CD14-positive monocyte (primary cell): ENCODE data around the gene RASIP1. TPM values are rescaled to one million over a fixed set of nuclear protein-coding genes. Genes with fewer than 3 reads are reported as not detected.
A peak's percentile ranks its signal among the peaks of the same experiment; 100 is the strongest.

ENCODE experiments used
- DNase-seq, 3 donors: peaks; one replicate each; pipeline ENCODE4 v3.0.0-alpha.2; 2011 to 2022
- H2AFZ ChIP-seq: 2 replicates; pipeline ENCODE4 v1.6.0; 2012; ENCODE audit warnings: mild to moderate bottlenecking, low read depth, low read length, inconsistent platforms; ENCODE audit not compliant: insufficient read depth, poor library complexity, severe bottlenecking
- H3K27ac ChIP-seq, 2 donors: 1 replicate in 1 of 2; 2 replicates in 1 of 2; pipeline ENCODE4 v1.5.1; 2012 to 2013; ENCODE audit warnings: low read length in 2 of 2, control low read depth in 1 of 2, inconsistent platforms in 1 of 2, low read depth in 1 of 2, mild to moderate bottlenecking in 1 of 2
- H3K27me3 ChIP-seq, 2 donors: one replicate each; pipeline versions ENCODE4 v1.6.0 to v1.6.1; 2011 to 2013; ENCODE audit warnings: low read length in 2 of 2; ENCODE audit not compliant: control insufficient read depth in 2 of 2, insufficient read depth in 2 of 2
- H3K36me3 ChIP-seq, 2 donors: replicated peaks in 1 of 2; 1 replicate in 1 of 2; 2 replicates in 1 of 2; pipeline versions ENCODE4 v1.5.1 to v1.6.1; 2012 to 2013; ENCODE audit warnings: low read length in 2 of 2, control low read depth in 1 of 2, inconsistent platforms in 1 of 2, mild to moderate bottlenecking in 1 of 2; ENCODE audit not compliant: insufficient read depth in 2 of 2, control insufficient read depth in 1 of 2
- H3K4me1 ChIP-seq, 2 donors: 1 replicate in 1 of 2; 2 replicates in 1 of 2; pipeline versions ENCODE4 v1.5.1 to v1.6.1; 2012 to 2013; ENCODE audit warnings: low read length in 2 of 2, control low read depth in 1 of 2, inconsistent platforms in 1 of 2, mild to moderate bottlenecking in 1 of 2, moderate library complexity in 1 of 2; ENCODE audit not compliant: insufficient read depth in 2 of 2, control insufficient read depth in 1 of 2
- H3K4me2 ChIP-seq: replicated peaks from 2 replicates; pipeline ENCODE3; 2012; ENCODE audit warnings: low read length, moderate library complexity, mild to moderate bottlenecking; ENCODE audit not compliant: poor library complexity, severe bottlenecking; ENCODE audit errors: extremely low read depth
- H3K4me3 ChIP-seq, 3 experiments: fragments of 200-600 bp in 1 of 3; sonication (generic) in 1 of 3; replicated peaks in 1 of 3; 1 replicate in 2 of 3; 2 replicates in 1 of 3; pipeline ENCODE4 v1.5.1; 2011 to 2013; ENCODE audit warnings: low read length in 3 of 3, mild to moderate bottlenecking in 3 of 3, control low read depth in 2 of 3, low read depth in 2 of 3, inconsistent platforms in 1 of 3, moderate library complexity in 1 of 3
- H3K79me2 ChIP-seq: 2 replicates; pipeline ENCODE4 v1.6.0; 2012; ENCODE audit warnings: mild to moderate bottlenecking, control low read depth, inconsistent platforms, low read length, moderate library complexity; ENCODE audit not compliant: insufficient read depth
- H3K9ac ChIP-seq: 2 replicates; pipeline ENCODE4 v1.6.0; 2017; ENCODE audit warnings: low read length, mild to moderate bottlenecking; ENCODE audit not compliant: insufficient read depth, poor library complexity, severe bottlenecking
- H3K9me3 ChIP-seq, 2 donors: replicated peaks in 1 of 2; 1 replicate in 1 of 2; 2 replicates in 1 of 2; pipeline versions ENCODE4 v1.5.1 to v1.6.1; 2012 to 2013; ENCODE audit warnings: low read length in 2 of 2, control low read depth in 1 of 2; ENCODE audit not compliant: control insufficient read depth in 1 of 2, insufficient read depth in 1 of 2
- H4K20me1 ChIP-seq: 2 replicates; pipeline ENCODE4 v1.6.0; 2012; ENCODE audit warnings: mild to moderate bottlenecking, low read length, control low read depth, moderate library complexity; ENCODE audit not compliant: insufficient read depth
- H3K27ac Mint-ChIP-seq, 7 donors: one replicate each; pipeline ENCODE4 v1.8.0; 2020; ENCODE audit warnings: mild to moderate bottlenecking in 7 of 7, mixed read lengths in 7 of 7, moderate library complexity in 6 of 7, inconsistent platforms in 2 of 7
- H3K27me3 Mint-ChIP-seq, 3 donors: one replicate each; pipeline ENCODE4 v1.8.0; 2021 to 2022; ENCODE audit warnings: low read depth in 3 of 3, mild to moderate bottlenecking in 3 of 3, mixed read lengths in 3 of 3, moderate library complexity in 3 of 3, inconsistent platforms in 1 of 3
- H3K36me3 Mint-ChIP-seq, 2 donors: one replicate each; pipeline ENCODE4 v1.8.0; 2020; ENCODE audit warnings: mixed read lengths in 2 of 2, inconsistent platforms in 1 of 2, mild to moderate bottlenecking in 1 of 2
- H3K4me1 Mint-ChIP-seq: one replicate; pipeline ENCODE4 v1.8.0; 2020; ENCODE audit warnings: mild to moderate bottlenecking, mixed read lengths
- H3K4me3 Mint-ChIP-seq, 2 donors: one replicate each; pipeline ENCODE4 v1.8.0; 2020; ENCODE audit warnings: mild to moderate bottlenecking in 2 of 2, mixed read lengths in 2 of 2, moderate library complexity in 1 of 2
- H3K9me3 Mint-ChIP-seq, 7 donors: one replicate each; pipeline ENCODE4 v1.8.0; 2020 to 2022; ENCODE audit warnings: mixed read lengths in 7 of 7, mild to moderate bottlenecking in 6 of 7, moderate library complexity in 6 of 7, inconsistent platforms in 2 of 7
- CTCF ChIP-seq: fragments of 200-600 bp; IDR thresholded peaks from one replicate; pipeline ENCODE4 v1.8.0; 2022; ENCODE audit warnings: antibody characterized with exemption, mild to moderate bottlenecking
- WGBS: methylation state at CpG from one replicate; pipeline ENCODE4 v1.1.5; 2013; ENCODE audit warnings: missing lambda C conversion rate; ENCODE audit not compliant: insufficient coverage; 5-methylcytosine and 5-hydroxymethylcytosine counted together
- intact Hi-C, 2 donors: fragments of 100-400 bp; cut with micrococcal nuclease; formaldehyde crosslinking; loops; one replicate each; pipeline versions ENCODE4 v1.15.0 to v1.15.1; 2023
- polyA plus RNA-seq, 3 donors: library from polyadenylated mRNA; depleted of rRNA in 1 of 3; unstranded in 2 of 3; stranded (reverse) in 1 of 3; fragments of 300-500 nt in 2 of 3; fragments of >200 nt in 1 of 3; fragmentation: Illumina TruSeq in 2 of 3; gene quantifications; 1 replicate in 2 of 3; 2 replicates in 1 of 3; pipeline ENCODE4 v1.2.3, GENCODE V29; 2012 to 2021

Gene RASIP1
- polyA plus RNA-seq, 3 donors, result 1.2 TPM; not detected in 2

GRCh38 chr19:48683349-48683748 lies 57.1 kb downstream of the RASIP1 start:
- Histone ChIP-seq H3K79me2 (no peaks in the 10 kb centered on the region), H3K27me3 (no peaks in the 10 kb centered on the region), H3K4me2 (no peak overlapping the region), H3K27ac (no peak overlapping the region), H3K9ac (no peak overlapping the region), H3K36me3 (no peaks in the 10 kb centered on the region), H3K9me3 (no peaks in the 10 kb centered on the region), H3K4me3 (peak overlapping the region in 1 of 3 experiments; percentile 26), H3K4me1 (no peaks in the 10 kb centered on the region), H4K20me1 (no peaks in the 10 kb centered on the region), H2AFZ (peak overlapping the region; percentile 56)
- TF ChIP-seq CTCF, result no peak
- intact Hi-C loops, result no loop called here
- Mint-ChIP-seq H3K4me3 (peak overlapping the region; percentile 40 to 48), H3K27ac (peak overlapping the region in 1 of 7 donors; percentile 35), H3K36me3 (no peaks in the 10 kb centered on the region), H3K27me3 (peaks cover 3 to 9% (median 7%) of the 10 kb centered on the region in 3 donors), H3K9me3 (peaks cover 0 to 3% (median 0%) of the 10 kb centered on the region in 7 donors), H3K4me1 (peaks cover 13% of the 10 kb centered on the region)
- WGBS, result 77% methylated on average over 6 of the region's 11 CpGs
- DNase-seq, result peak in 2 of 3 donors; percentile 7 to 30

GRCh38 chr19:48681127-48681470 lies 59.3 kb downstream of the RASIP1 start:
- peaks cover 1 to 10% (median 4%) of the 10 kb centered on the region in 3 donors for H3K27me3 Mint-ChIP-seq
- DNase-seq, result no peak
- H3K9me3 Mint-ChIP-seq, result no peaks in the 10 kb centered on the region
- TF ChIP-seq CTCF, result no peak
- H3K36me3 ChIP-seq, result no peaks in the 10 kb centered on the region
- no peaks in the 10 kb centered on the region for H3K79me2 ChIP-seq
- no peaks in the 10 kb centered on the region for H4K20me1 ChIP-seq
- H3K9me3 ChIP-seq, result no peaks in the 10 kb centered on the region
- no peak overlapping the region for H3K9ac ChIP-seq
- no peak overlapping the region for H3K27ac Mint-ChIP-seq
- H3K4me2 ChIP-seq, result no peak overlapping the region
- H3K4me1 ChIP-seq, result no peaks in the 10 kb centered on the region
- H2AFZ ChIP-seq, result no peak overlapping the region
- H3K4me3 Mint-ChIP-seq, result no peak overlapping the region
- H3K4me1 Mint-ChIP-seq, result peaks cover 13% of the 10 kb centered on the region
- H3K27me3 ChIP-seq, result no peaks in the 10 kb centered on the region
- no peaks in the 10 kb centered on the region for H3K36me3 Mint-ChIP-seq
- H3K4me3 ChIP-seq, result no peak overlapping the region
- WGBS, result 76% methylated on average over 6 of the region's 7 CpGs
- intact Hi-C loops, result no loop called here
- no peak overlapping the region for H3K27ac ChIP-seq
